ENCODE measurements around the gene NLRP7.
"Not testable (repeated sequence)": the region's sequence is repeated elsewhere in the genome, so short reads cannot be mapped to it uniquely, and the experiment has no call there.

NLRP7 gene

DNA sequence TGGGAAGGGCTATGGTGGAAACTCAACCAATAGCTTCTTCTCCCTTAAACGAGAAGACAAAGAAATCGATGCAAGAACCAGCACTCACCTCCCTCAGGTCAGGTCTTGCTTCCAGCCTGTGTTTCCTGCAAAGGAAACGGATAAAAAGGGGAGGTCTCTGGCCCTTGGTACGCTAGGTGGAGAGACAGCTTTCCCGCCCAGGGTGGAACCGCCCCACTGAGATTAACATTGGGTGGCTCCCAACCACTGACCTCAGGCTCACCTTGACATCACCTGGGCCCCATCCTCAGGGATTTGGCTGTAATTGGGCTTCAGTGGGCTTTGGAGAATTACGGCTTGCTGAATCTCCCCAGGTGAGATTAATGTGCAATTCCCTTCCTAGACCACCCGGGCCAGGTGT, at the start of gene NLRP7:
Gene NLRP7, minus strand, starts transcription at position 150 of the 400 bp plus-strand sequence.
- DNase-seq (ENCODE audit: low read depth in 2 of 2) = no peak

- no peak for DNase-seq (ENCODE audit: low read depth in 2 of 2)
Observed at GRCh38 chr19:54995561-54995960, 48.2 kb upstream of the NLRP7 start.

- DNase-seq (ENCODE audit: low read depth in 2 of 2) = not testable (repeated sequence)
Observed at GRCh38 chr19:54989531-54989930, 42.2 kb upstream of the NLRP7 start.

GRCh38 chr19:54982562-54982961, 35.2 kb upstream of the NLRP7 start:
- DNase-seq (ENCODE audit: low read depth in 2 of 2) = not testable (repeated sequence)

- DNase-seq (ENCODE audit: low read depth in 2 of 2) = not testable (repeated sequence)
Observed at GRCh38 chr19:54973229-54974090, 26.1 kb upstream of the NLRP7 start.

GRCh38 chr19:54971446-54971845, 24.1 kb upstream of the NLRP7 start:
- DNase-seq (ENCODE audit: low read depth in 2 of 2) = not testable (repeated sequence)

GRCh38 chr19:54969647-54970046, 22.3 kb upstream of the NLRP7 start:
- DNase-seq (ENCODE audit: low read depth in 2 of 2) = no peak

- DNase-seq (ENCODE audit: low read depth in 2 of 2) = no peak
Observed at GRCh38 chr19:54967611-54968010, 20.3 kb upstream of the NLRP7 start.

- DNase-seq (ENCODE audit: low read depth in 2 of 2) = not testable (repeated sequence)
Observed at GRCh38 chr19:54965055-54965454, 17.7 kb upstream of the NLRP7 start.

GRCh38 chr19:54959840-54960239, 12.5 kb upstream of the NLRP7 start:
- no peak for DNase-seq (ENCODE audit: low read depth in 2 of 2)

GRCh38 chr19:54955376-54955775, 8.0 kb upstream of the NLRP7 start:
- no peak for DNase-seq (ENCODE audit: low read depth in 2 of 2)

DNA sequence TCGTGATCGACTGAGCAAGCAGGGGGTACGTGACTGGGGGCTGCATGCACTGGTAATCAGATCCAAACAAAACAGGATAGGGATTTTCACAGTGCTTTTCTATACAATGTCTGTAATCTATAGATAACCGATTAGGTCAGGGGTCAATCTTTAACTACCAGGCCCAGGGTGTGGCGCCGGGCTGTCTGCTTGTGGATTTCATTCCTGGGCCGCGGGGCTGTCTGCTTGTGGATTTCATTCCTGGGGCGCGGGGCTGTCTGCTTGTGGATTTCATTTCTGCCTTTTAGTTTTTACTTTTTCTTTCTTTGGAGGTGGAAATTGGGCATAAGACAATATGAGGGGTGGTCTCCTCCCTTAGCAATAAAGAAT, 6.0 kb upstream of the NLRP7 start:
- DNase-seq (ENCODE audit: low read depth in 2 of 2) = not testable (repeated sequence)

DNA sequence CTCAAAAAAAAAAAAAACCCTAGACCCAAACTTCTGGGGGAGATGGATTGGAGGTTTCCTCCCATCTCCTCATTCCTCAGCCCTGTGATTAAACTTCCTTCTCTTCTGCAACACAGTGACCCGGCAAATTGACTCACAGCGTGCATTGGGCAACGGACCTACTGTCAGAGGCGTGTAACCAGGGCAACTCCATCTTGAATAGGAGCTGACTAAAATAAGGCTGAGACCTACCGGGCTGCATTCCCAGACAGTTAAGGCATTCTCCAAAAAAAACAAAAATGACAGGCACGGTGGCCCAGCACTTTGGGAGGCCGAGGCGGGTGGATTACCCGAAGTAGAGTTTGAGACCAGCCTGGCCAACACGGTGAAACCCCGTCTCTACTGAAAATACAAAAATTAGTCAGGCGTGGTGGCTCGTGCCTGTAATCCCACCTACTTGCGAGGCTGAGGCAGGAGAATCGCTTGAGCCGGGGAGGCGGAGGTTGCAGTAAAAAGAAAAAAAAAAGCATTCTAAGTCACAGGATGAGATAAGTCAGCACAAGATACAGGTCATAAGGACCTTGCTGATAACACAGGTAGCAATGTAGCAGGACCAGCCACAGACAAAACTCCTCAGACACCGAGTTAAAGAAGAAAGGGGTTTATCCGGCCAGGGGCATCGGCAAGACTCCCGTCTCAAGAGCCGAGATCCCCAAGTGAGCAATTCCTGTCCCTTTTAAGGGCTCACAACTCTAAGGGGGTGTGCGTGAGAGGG, 5.4 kb upstream of the NLRP7 start:
- DNase-seq (ENCODE audit: low read depth in 2 of 2) = no peak

- DNase-seq (ENCODE audit: low read depth in 2 of 2) = not testable (repeated sequence)
Observed at GRCh38 chr19:54950580-54950979, 3.2 kb upstream of the NLRP7 start.

GRCh38 chr19:54949412-54949811, 2.1 kb upstream of the NLRP7 start:
- no peak for DNase-seq (ENCODE audit: low read depth in 2 of 2)

GRCh38 chr19:54943772-54944361, 3.5 kb downstream of the NLRP7 start:
- not testable (repeated sequence) for DNase-seq (ENCODE audit: low read depth in 2 of 2)

DNA sequence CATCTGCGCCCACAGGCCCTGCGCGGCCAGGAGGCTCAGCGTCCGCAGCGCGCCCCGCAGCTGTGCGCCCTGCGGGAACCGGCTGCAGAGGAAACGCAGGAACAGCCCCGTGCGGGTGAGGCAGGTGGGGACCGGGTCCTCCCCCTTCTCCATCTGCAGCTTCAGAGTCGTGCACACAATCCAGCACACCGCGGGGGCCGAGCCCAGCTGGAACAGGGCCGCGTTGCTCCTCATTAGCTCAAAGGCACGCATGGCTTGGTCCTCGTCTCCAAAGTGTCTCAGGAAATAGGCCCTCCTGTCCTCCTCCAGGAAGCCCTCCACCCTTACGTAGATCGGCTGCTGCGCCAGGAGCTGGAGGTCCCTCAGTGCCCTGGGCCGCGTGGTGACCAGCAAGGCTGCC, 7.8 kb downstream of the NLRP7 start:
- DNase-seq (ENCODE audit: low read depth in 2 of 2) = not testable (repeated sequence)

DNA sequence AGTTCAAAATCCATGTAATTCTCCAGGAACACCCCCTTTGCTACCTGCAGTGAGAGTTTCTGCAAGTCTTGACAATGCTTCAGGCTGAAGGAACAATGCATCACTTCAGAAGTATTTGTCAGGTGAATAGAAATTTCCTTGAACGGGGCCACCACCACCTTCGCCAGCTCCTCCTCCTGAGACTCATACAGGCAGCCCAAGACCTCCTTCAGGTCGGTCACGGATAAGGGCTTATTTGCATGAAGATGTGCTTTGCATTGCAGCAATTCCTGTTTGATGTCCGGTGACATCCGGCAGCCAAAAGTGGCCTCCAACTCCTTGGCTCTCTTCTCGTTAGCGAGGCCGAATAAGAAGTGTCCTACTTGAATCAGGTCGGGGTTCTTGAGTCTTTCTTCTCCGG, 8.4 kb downstream of the NLRP7 start:
- no peak for DNase-seq (ENCODE audit: low read depth in 2 of 2)

- DNase-seq (ENCODE audit: low read depth in 2 of 2) = no peak
Observed at GRCh38 chr19:54937926-54938325, 9.4 kb downstream of the NLRP7 start.

DNA sequence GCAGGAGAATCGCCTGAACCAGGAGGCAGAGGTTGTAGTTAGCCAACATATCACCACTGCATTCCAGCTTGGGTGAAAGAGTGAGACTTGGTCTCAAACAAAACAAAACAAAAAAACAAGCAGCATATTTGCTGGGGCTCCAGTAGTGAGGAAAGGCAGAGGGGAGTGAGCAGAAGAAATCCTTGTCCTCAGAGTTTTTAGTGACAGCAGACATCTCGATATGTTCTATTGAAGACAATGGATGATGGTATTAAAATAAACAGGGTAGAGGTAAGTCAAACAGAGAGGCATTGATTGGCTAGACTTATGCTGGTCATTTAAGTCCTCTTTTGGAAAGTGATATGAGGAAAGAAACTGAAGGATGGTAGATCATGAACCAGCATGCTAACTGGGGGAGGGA, 19.0 kb downstream of the NLRP7 start:
- no peak for DNase-seq (ENCODE audit: low read depth in 2 of 2)

DNA sequence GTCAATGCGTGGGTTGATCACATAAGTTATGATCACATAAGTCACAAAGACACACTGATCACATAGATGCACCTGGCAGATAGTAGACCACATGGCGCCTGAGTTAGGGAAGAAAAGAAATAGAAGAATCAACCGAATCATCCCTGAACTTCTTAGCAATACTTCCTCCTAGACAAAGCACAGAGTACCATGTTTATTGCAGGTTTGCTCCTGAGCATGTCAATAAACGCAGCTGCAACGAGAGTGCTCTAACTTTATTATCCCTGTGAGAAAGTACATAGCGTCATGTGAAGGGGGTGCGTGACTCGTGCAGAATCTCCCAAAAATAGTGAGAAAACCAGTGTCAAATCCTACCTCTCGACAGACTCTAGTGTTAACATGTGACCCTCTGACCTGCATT, 24.1 kb downstream of the NLRP7 start:
- DNase-seq (ENCODE audit: low read depth in 2 of 2) = no peak

GRCh38 chr19:54921082-54921481, 26.2 kb downstream of the NLRP7 start:
- DNase-seq (ENCODE audit: low read depth in 2 of 2) = no peak

All from stimulated activated CD4-positive, alpha-beta T cell treated with anti-CD3 and anti-CD28 coated beads, Interleukin-12 subunit alpha, Interleukin-12 subunit beta, amount 100 ng/mL, for 24 hours (primary cell).